Stimulated activated naive CD8-positive, alpha-beta T cell treated with anti-CD3 and anti-CD28 coated beads, Interleukin-15, Interleukin-2, amounts not matched to agents 100 ng/mL and 50 ng/mL, for 24 hours (primary cell): ENCODE results near the gene ADCY3.

Source experiments
- H3K27ac Mint-ChIP-seq: one replicate; pipeline ENCODE4 v1.8.0; 2021; ENCODE audit warnings: mild to moderate bottlenecking, mixed read lengths
- H3K27me3 Mint-ChIP-seq: one replicate; pipeline ENCODE4 v1.8.0; 2021; ENCODE audit warnings: mixed read lengths
- H3K36me3 Mint-ChIP-seq: one replicate; pipeline ENCODE4 v1.8.0; 2021; ENCODE audit warnings: low read depth, mixed read lengths
- H3K4me1 Mint-ChIP-seq: one replicate; pipeline ENCODE4 v1.8.0; 2021; ENCODE audit warnings: low read depth, mixed read lengths
- H3K4me3 Mint-ChIP-seq: one replicate; pipeline ENCODE4 v1.8.0; 2021; ENCODE audit warnings: mild to moderate bottlenecking, mixed read lengths
- H3K9me3 Mint-ChIP-seq: one replicate; pipeline ENCODE4 v1.8.0; 2021; ENCODE audit warnings: mixed read lengths

Gene ADCY3

GRCh38 chr2:24771764-24772586 lies 148.1 kb downstream of the ADCY3 start:
- H3K9me3 Mint-ChIP-seq, result no peaks in the 10 kb centered on the region
- no peaks in the 10 kb centered on the region for H3K4me1 Mint-ChIP-seq
- peaks cover 25% of the 10 kb centered on the region for H3K36me3 Mint-ChIP-seq
- no peak overlapping the region for H3K4me3 Mint-ChIP-seq
- peaks cover 3% of the 10 kb centered on the region for H3K27me3 Mint-ChIP-seq
- no peak overlapping the region for H3K27ac Mint-ChIP-seq

GRCh38 chr2:24771061-24771460 lies 149.0 kb downstream of the ADCY3 start:
- Mint-ChIP-seq H3K4me1 (peaks cover 4% of the 10 kb centered on the region), H3K9me3 (no peaks in the 10 kb centered on the region), H3K4me3 (no peak overlapping the region), H3K27ac (no peak overlapping the region), H3K36me3 (peaks cover 29% of the 10 kb centered on the region), H3K27me3 (no peaks in the 10 kb centered on the region)
